ENCODE data around the gene ERFE.

ERFE gene

GRCh38 chr2:238180554-238180953 lies 21.8 kb downstream of the ERFE start:
- H3K27me3 ChIP-seq: no peaks in the 10 kb centered on the region
- no peaks in the 10 kb centered on the region for H3K9me3 ChIP-seq (replicated peaks in 1 of 11)
- no peak overlapping the region for H3K4me2 ChIP-seq
- H3K9ac ChIP-seq: no peak overlapping the region
- H4K20me1 ChIP-seq: peaks cover 0 to 42% (median 0%) of the 10 kb centered on the region in 11 experiments; a peak in 10 of 22 replicates
- no peaks in the 10 kb centered on the region for H3K4me1 ChIP-seq
- H3K4me3 ChIP-seq: no peak overlapping the region
- peaks cover 97 to 100% (median 99%) of the 10 kb centered on the region in 11 experiments for H3K36me3 ChIP-seq
- no peak for TF ChIP-seq Cebpa-rat (IDR thresholded peaks at IDR 0.05)
- H3K27ac ChIP-seq: no peak overlapping the region

- Histone ChIP-seq H3K4me2 (no peak overlapping the region), H3K27me3 (no peaks in the 10 kb centered on the region), H3K4me1 (no peaks in the 10 kb centered on the region), H3K4me3 (no peak overlapping the region), H3K9ac (no peak overlapping the region), H4K20me1 (peaks cover 0 to 42% (median 8%) of the 10 kb centered on the region in 11 experiments; a peak in 13 of 22 replicates), H3K9me3 (replicated peaks in 1 of 11) (no peaks in the 10 kb centered on the region), H3K36me3 (peaks cover 100% of the 10 kb centered on the region in 11 experiments), H3K27ac (no peak overlapping the region)
- no peak for TF ChIP-seq Cebpa-rat (IDR thresholded peaks at IDR 0.05)
These were observed 23.6 kb downstream of the ERFE start for GRCh38 chr2:238182362-238182761.

- Histone ChIP-seq H3K27ac (no peak overlapping the region), H3K4me3 (no peak overlapping the region), H4K20me1 (peaks cover 0 to 55% (median 18%) of the 10 kb centered on the region in 11 experiments; a peak in 13 of 22 replicates), H3K4me1 (peaks cover 0 to 15% (median 10%) of the 10 kb centered on the region in 10 experiments; a peak in 14 of 20 replicates), H3K9me3 (replicated peaks in 1 of 11) (no peaks in the 10 kb centered on the region), H3K36me3 (peaks cover 100% of the 10 kb centered on the region in 11 experiments), H3K27me3 (no peaks in the 10 kb centered on the region), H3K9ac (no peak overlapping the region), H3K4me2 (no peak overlapping the region)
- no peak for TF ChIP-seq Cebpa-rat (IDR thresholded peaks at IDR 0.05)
These were observed 25.1 kb downstream of the ERFE start for GRCh38 chr2:238183821-238184220.

- Histone ChIP-seq H4K20me1 (peaks cover 11 to 62% (median 29%) of the 10 kb centered on the region in 11 experiments; a peak in 15 of 22 replicates), H3K36me3 (peaks cover 98 to 100% (median 100%) of the 10 kb centered on the region in 11 experiments), H3K27me3 (no peaks in the 10 kb centered on the region), H3K4me2 (peak overlapping the region in 7 of 11 experiments; percentile 5 to 67 (median 59); a peak in 7 of 22 replicates), H3K9ac (peak overlapping the region in 3 of 11 experiments; percentile 30 to 54 (median 39); a peak in 3 of 22 replicates), H3K27ac (peak overlapping the region in 3 of 11 experiments; percentile 11 to 31 (median 26); a peak in 4 of 22 replicates), H3K4me3 (no peak overlapping the region), H3K9me3 (replicated peaks in 1 of 11) (no peaks in the 10 kb centered on the region), H3K4me1 (peaks cover 0 to 33% (median 26%) of the 10 kb centered on the region in 10 experiments; a peak in 16 of 20 replicates)
- TF ChIP-seq Cebpa-rat (IDR thresholded peaks at IDR 0.05): no peak
These were observed 29.1 kb downstream of the ERFE start for GRCh38 chr2:238187618-238188548.

GRCh38 chr2:238190445-238190844 lies 31.7 kb downstream of the ERFE start:
- Histone ChIP-seq H4K20me1 (peaks cover 14 to 87% (median 40%) of the 10 kb centered on the region in 11 experiments; a peak in 20 of 22 replicates), H3K27me3 (no peaks in the 10 kb centered on the region), H3K4me1 (peaks cover 0 to 33% (median 26%) of the 10 kb centered on the region in 10 experiments; a peak in 16 of 20 replicates), H3K36me3 (peaks cover 95 to 100% (median 99%) of the 10 kb centered on the region in 11 experiments), H3K9ac (no peak overlapping the region), H3K27ac (peak overlapping the region in 1 of 11 experiments; percentile 20; a peak in 1 of 22 replicates), H3K9me3 (replicated peaks in 1 of 11) (no peaks in the 10 kb centered on the region), H3K4me3 (no peak overlapping the region), H3K4me2 (no peak overlapping the region)
- no peak for TF ChIP-seq Cebpa-rat (IDR thresholded peaks at IDR 0.05)

- Histone ChIP-seq H3K9me3 (replicated peaks in 1 of 11) (no peaks in the 10 kb centered on the region), H3K4me3 (peak overlapping the region; percentile 87 to 98 (median 98)), H3K27me3 (no peaks in the 10 kb centered on the region), H3K4me2 (peak overlapping the region; percentile 88 to 98 (median 96)), H3K9ac (peak overlapping the region; percentile 94 to 99 (median 98)), H3K27ac (peak overlapping the region; percentile 90 to 99 (median 96)), H3K4me1 (peaks cover 30 to 43% (median 31%) of the 10 kb centered on the region in 10 experiments), H4K20me1 (peaks cover 49 to 59% (median 57%) of the 10 kb centered on the region in 11 experiments), H3K36me3 (peaks cover 0 to 38% (median 6%) of the 10 kb centered on the region in 11 experiments; a peak in 9 of 22 replicates)
- no peak for TF ChIP-seq Cebpa-rat (IDR thresholded peaks at IDR 0.05)
These were observed 43.7 kb downstream of the ERFE start for GRCh38 chr2:238202326-238203093.

GRCh38 chr2:238203094-238203972 lies 44.6 kb downstream of the ERFE start, which contains the start of gene ILKAP:
TSS of gene ILKAP (minus strand) at chr2:238203695. CDS start at chr2:238203553, 142 bp downstream.
- H3K4me3 ChIP-seq: peak within 1 kb of the TSS; percentile 87 to 98 (median 98)
- H4K20me1 ChIP-seq: peaks cover 41 to 51% (median 49%) of the 10 kb centered on the region in 11 experiments

More at GRCh38 chr2:238203094-238203972, 44.6 kb downstream of the ERFE start, which contains the start of gene ILKAP:
- H3K4me2 ChIP-seq: peak within 1 kb of the TSS; percentile 88 to 98 (median 96)
- no peaks in the 10 kb centered on the region for H3K27me3 ChIP-seq
- H3K4me1 ChIP-seq: peaks cover 30 to 43% (median 31%) of the 10 kb centered on the region in 10 experiments
- peaks cover 0 to 30% (median 6%) of the 10 kb centered on the region in 11 experiments; a peak in 9 of 22 replicates for H3K36me3 ChIP-seq
- peak within 1 kb of the TSS; percentile 90 to 99 (median 96) for H3K27ac ChIP-seq
- no peak for TF ChIP-seq Cebpa-rat (IDR thresholded peaks at IDR 0.05)
- H3K9me3 ChIP-seq (replicated peaks in 1 of 11): no peaks in the 10 kb centered on the region
- peak within 1 kb of the TSS; percentile 94 to 99 (median 98) for H3K9ac ChIP-seq

Measured in BLaER1 treated with 17β-estradiol and CSF1 and Interleukin-3, amounts not matched to agents 10 nM and 100 nM (cell line).